HCT116 (cell line): ENCODE data around the gene A4GALT. TPM values are rescaled to one million over a fixed set of nuclear protein-coding genes. Genes with fewer than 3 reads are reported as not detected.

Source experiments
- ATAC-seq: fragments of 200-7000 bp; cut with Tn5 transposase; 2 replicates; pipeline ENCODE4 v1.9.1; 2020; ENCODE audit warnings: mild to moderate bottlenecking, moderate library complexity
- BruUV-seq: library from RNA; stranded (reverse); fragments of 400-500 nt; replicated peaks from 2 replicates; lab custom pipeline; 2021; lab: Mats Ljungman, UMichigan
- CTCF ChIA-PET: fragments of 300-600 bp; sonication (Branson Sonifier 250); formaldehyde crosslinking; loops from one replicate; lab custom pipeline; 2021; ENCODE audit warnings: antibody characterized with exemption; lab: Charles Lee
- POLR2A ChIA-PET: fragments of 300-600, 350-600 bp; sonication (Branson Sonifier 250); formaldehyde crosslinking; loops from one replicate; lab custom pipeline; 2021; ENCODE audit warnings: antibody characterized with exemption; lab: Charles Lee
- RAD21 ChIA-PET, 2 experiments: fragments of 300-600 bp; sonication (Branson Sonifier 250); formaldehyde crosslinking; loops; one replicate each; lab custom pipeline; 2023; ENCODE audit warnings: low total read pairs in 2 of 2; ENCODE audit not compliant: uncharacterized antibody in 2 of 2, unreplicated experiment in 2 of 2, low non-redundant PET in 1 of 2; lab: Charles Lee
- DNase-seq: peaks from one replicate; pipeline ENCODE4 v3.0.0-alpha.2; 2010; ENCODE audit warnings: low read depth, low spot score
- H2AFZ ChIP-seq: fragments of 200-600 bp; shearing (Covaris generic), sonication (generic); 2 replicates; pipeline ENCODE4 v1.6.1; 2017; ENCODE audit warnings: low read depth, mixed run types, mixed read lengths, antibody characterized with exemption, low read length; ENCODE audit not compliant: poor library complexity, severe bottlenecking
- H3K27ac ChIP-seq: 2 replicates; pipeline ENCODE4 v1.5.1; 2012; ENCODE audit warnings: low read depth, low read length
- H3K27me3 ChIP-seq: fragments of 200-600 bp; sonication (generic); 2 replicates; pipeline ENCODE4 v1.6.1; 2016; ENCODE audit warnings: mixed run types, low read length, mixed read lengths; ENCODE audit not compliant: insufficient read depth
- H3K36me3 ChIP-seq, 2 experiments: fragments of 200-500 bp in 1 of 2; fragments of 200-600 bp in 1 of 2; sonication (Bioruptor generic) in 1 of 2; sonication (generic) in 1 of 2; 2 replicates each; pipeline versions ENCODE4 v1.5.1 to v1.6.1; 2014 to 2016; ENCODE audit warnings: low read length in 2 of 2, inconsistent platforms in 1 of 2, mixed read lengths in 1 of 2, mixed run types in 1 of 2; ENCODE audit not compliant: insufficient read depth in 2 of 2, control insufficient read depth in 1 of 2
- H3K4me1 ChIP-seq, 2 experiments: fragments of 200-600 bp in 1 of 2; sonication (generic) in 1 of 2; 2 replicates each; pipeline versions ENCODE4 v1.5.1 to v1.6.1; 2012 to 2017; ENCODE audit warnings: low read length in 2 of 2, inconsistent platforms in 1 of 2, mild to moderate bottlenecking in 1 of 2, mixed read lengths in 1 of 2, mixed run types in 1 of 2, moderate library complexity in 1 of 2; ENCODE audit not compliant: insufficient read depth in 2 of 2, control insufficient read depth in 1 of 2
- H3K4me2 ChIP-seq: fragments of 200-600 bp; sonication (generic); 2 replicates; pipeline ENCODE4 v1.6.1; 2017; ENCODE audit warnings: mixed run types, low read length, mixed read lengths
- H3K4me3 ChIP-seq, 2 experiments: fragments of 200-600 bp in 1 of 2; sonication (generic) in 1 of 2; replicated peaks in 1 of 2; 2 replicates each; pipeline ENCODE4 v1.5.1; 2011 to 2016; ENCODE audit warnings: low read length in 2 of 2, control low read depth in 1 of 2, low read depth in 1 of 2, mild to moderate bottlenecking in 1 of 2, mixed read lengths in 1 of 2, mixed run types in 1 of 2
- H3K79me2 ChIP-seq: fragments of 200-600 bp; sonication (generic); 2 replicates; pipeline ENCODE4 v1.6.1; 2017; ENCODE audit warnings: mild to moderate bottlenecking, mixed run types, low read length, moderate library complexity, mixed read lengths; ENCODE audit not compliant: insufficient read depth
- H3K9ac ChIP-seq: fragments of 200-600 bp; sonication (generic); 2 replicates; pipeline ENCODE4 v1.6.1; 2016; ENCODE audit warnings: low read length, mixed read lengths
- H3K9me2 ChIP-seq: fragments of 200-600 bp; sonication (generic), shearing (Covaris generic); 2 replicates; pipeline ENCODE4 v1.6.1; 2017; ENCODE audit warnings: mixed run types, mild to moderate bottlenecking, moderate library complexity; ENCODE audit not compliant: insufficient read depth
- H3K9me3 ChIP-seq, 2 experiments: fragments of 200-500 bp in 1 of 2; fragments of 200-600 bp in 1 of 2; sonication (Bioruptor generic) in 1 of 2; sonication (generic) in 1 of 2; 2 replicates each; pipeline ENCODE4 v1.6.1; 2014 to 2017; ENCODE audit warnings: low read length in 2 of 2, mixed read lengths in 2 of 2, inconsistent platforms in 1 of 2, low read depth in 1 of 2, mild to moderate bottlenecking in 1 of 2, mixed run types in 1 of 2, moderate library complexity in 1 of 2; ENCODE audit not compliant: control insufficient read depth in 1 of 2, insufficient read depth in 1 of 2
- H4K20me1 ChIP-seq: fragments of 200-600 bp; sonication (generic), shearing (Covaris generic); 2 replicates; pipeline ENCODE4 v1.6.1; 2017; ENCODE audit warnings: mixed run types, mild to moderate bottlenecking, moderate library complexity; ENCODE audit not compliant: insufficient read depth
- CBX3 ChIP-seq: IDR thresholded peaks from 2 replicates; pipeline ENCODE4 v1.6.1; 2012; ENCODE audit warnings: low read depth
- EGR1 ChIP-seq: IDR thresholded peaks from 2 replicates; pipeline ENCODE4 v1.6.1; 2012; ENCODE audit warnings: low read depth
- ELF1 ChIP-seq: IDR thresholded peaks from 2 replicates; pipeline ENCODE4 v1.6.1; 2012; ENCODE audit warnings: low read depth, borderline replicate concordance
- EZH2 ChIP-seq: fragments of 200-600 bp; sonication (generic); IDR thresholded peaks from 2 replicates; pipeline ENCODE4 v1.6.1; 2017; ENCODE audit warnings: antibody characterized with exemption, mixed run types
- MAX ChIP-seq: IDR thresholded peaks from 2 replicates; pipeline ENCODE4 v1.6.1; 2012
- RAD21 ChIP-seq: IDR thresholded peaks from 2 replicates; pipeline ENCODE4 v1.6.1; 2012; ENCODE audit warnings: low read depth, mild to moderate bottlenecking
- ZNF274 ChIP-seq: fragments of 200-500 bp; sonication (Bioruptor generic); IDR thresholded peaks from 2 replicates; pipeline ENCODE4 v1.6.1; 2014; ENCODE audit warnings: mild to moderate bottlenecking, low read depth, low read length, inconsistent platforms
- intact Hi-C: fragments of 100-400 bp; cut with micrococcal nuclease; formaldehyde crosslinking; loops from 2 replicates; pipeline ENCODE4 v1.10.0; 2022
- total RNA-seq: library from RNA; stranded (reverse); gene quantifications from one replicate; pipeline ENCODE4 v1.2.1, GENCODE V29; 2021; ENCODE audit not compliant: unreplicated experiment
- TF ChIP-seq, protein P1 (sequence below): IDR thresholded peaks from 2 replicates; pipeline ENCODE4 v1.6.1; 2011; ENCODE audit warnings: mild to moderate bottlenecking, low read length, moderate library complexity; ENCODE audit not compliant: insufficient replicate concordance; ENCODE audit errors: extremely low read depth

A4GALT gene
- total RNA-seq, 1 experiment from 2014 or later = 16.0 TPM

DNA sequence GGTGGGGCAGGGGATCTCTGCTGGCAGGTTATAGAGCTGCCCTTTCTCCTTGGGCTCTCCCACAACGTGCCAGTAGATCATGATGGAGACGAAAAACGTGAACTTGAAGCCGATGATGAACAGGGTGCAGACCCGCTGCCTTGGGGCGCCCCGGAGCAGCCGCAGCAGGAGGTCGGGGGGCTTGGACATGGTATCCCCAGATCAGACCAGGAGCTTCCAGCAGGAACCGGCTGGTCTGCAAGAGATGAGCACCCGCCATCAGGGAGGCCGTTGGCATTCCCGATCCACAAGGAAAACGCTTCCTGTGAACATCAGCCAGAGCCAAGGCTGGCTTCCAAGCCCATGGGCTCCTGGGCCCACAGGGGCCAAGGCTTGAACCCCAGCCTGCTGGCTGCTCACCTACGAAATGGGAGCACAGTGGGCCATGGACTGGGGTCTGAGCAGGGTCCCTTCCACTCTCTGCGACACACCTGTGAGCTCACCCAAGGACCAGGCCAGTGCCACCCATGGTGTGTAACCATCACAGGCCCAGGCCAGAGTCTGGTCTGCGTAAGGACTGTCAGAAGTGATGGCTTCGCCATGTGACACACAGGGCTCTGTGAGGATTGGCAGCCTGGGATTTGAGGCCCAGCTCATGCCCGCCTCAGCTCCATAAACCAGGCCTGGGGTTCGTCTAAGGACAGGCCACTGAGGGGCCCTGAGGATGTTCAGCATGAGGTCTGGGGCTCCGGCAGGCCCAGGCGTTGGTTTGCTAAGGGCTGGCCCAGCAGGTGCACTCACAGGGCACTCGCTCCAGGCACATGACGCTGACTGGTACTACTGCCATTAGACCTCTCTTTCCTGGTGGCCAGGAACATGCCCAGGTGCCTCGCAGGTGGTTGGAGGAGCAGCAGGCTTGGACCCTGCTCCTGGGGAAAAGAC is 26.6 kb downstream of the A4GALT start:
- RAD21 ChIA-PET = no interaction called here
- no peak overlapping the region for H3K4me3 ChIP-seq
- no peak for ATAC-seq

More for the DNA sequence above, 26.6 kb downstream of the A4GALT start:
- H3K4me2 ChIP-seq = no peak overlapping the region
- BruUV-seq = no TSS peak
- no peak overlapping the region for H3K9ac ChIP-seq
- no peak for DNase-seq
- H3K36me3 ChIP-seq = no peaks in the 10 kb centered on the region; a peak in 1 of 4 replicates
- no peaks in the 10 kb centered on the region for H4K20me1 ChIP-seq
- H3K79me2 ChIP-seq = no peaks in the 10 kb centered on the region; the same call in 1 of the 2 replicates
- peaks cover 20 to 26% of the 10 kb centered on the region in 2 experiments for H3K4me1 ChIP-seq
- ChIA-PET CTCF (no interaction called here), POLR2A (no interaction called here)
- H3K9me3 ChIP-seq = no peaks in the 10 kb centered on the region
- no peak overlapping the region for H3K27ac ChIP-seq
- no peak overlapping the region for H2AFZ ChIP-seq
- H3K27me3 ChIP-seq = no peaks in the 10 kb centered on the region
- H3K9me2 ChIP-seq = no peaks in the 10 kb centered on the region
- intact Hi-C loops = no loop called here
- TF ChIP-seq ZNF274 (no peak), MAX (no peak), EGR1 (no peak), EZH2 (no peak), RAD21 (no peak), CBX3 (no peak), ELF1 (no peak)
- TF ChIP-seq, protein P1, sequence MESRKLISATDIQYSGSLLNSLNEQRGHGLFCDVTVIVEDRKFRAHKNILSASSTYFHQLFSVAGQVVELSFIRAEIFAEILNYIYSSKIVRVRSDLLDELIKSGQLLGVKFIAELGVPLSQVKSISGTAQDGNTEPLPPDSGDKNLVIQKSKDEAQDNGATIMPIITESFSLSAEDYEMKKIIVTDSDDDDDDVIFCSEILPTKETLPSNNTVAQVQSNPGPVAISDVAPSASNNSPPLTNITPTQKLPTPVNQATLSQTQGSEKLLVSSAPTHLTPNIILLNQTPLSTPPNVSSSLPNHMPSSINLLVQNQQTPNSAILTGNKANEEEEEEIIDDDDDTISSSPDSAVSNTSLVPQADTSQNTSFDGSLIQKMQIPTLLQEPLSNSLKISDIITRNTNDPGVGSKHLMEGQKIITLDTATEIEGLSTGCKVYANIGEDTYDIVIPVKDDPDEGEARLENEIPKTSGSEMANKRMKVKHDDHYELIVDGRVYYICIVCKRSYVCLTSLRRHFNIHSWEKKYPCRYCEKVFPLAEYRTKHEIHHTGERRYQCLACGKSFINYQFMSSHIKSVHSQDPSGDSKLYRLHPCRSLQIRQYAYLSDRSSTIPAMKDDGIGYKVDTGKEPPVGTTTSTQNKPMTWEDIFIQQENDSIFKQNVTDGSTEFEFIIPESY = no peak
